GM12878 (cell line): Measurements from ENCODE around the gene DNAAF5.

Experiments used
- BACH1 ChIP-seq: fragments of 450-650 bp; IDR thresholded peaks from 2 replicates; pipeline ENCODE4 v1.6.1; 2017; ENCODE audit warnings: mild to moderate bottlenecking, borderline replicate concordance
- CREB1 ChIP-seq: IDR thresholded peaks from 2 replicates; pipeline ENCODE4 v1.6.1; 2012; ENCODE audit warnings: low read depth, mild to moderate bottlenecking, inconsistent platforms
- DPF2 ChIP-seq: fragments of 450-650 bp; IDR thresholded peaks from 2 replicates; pipeline ENCODE4 v1.6.1; 2017; ENCODE audit warnings: mild to moderate bottlenecking
- EZH2 ChIP-seq: IDR thresholded peaks from 2 replicates; pipeline ENCODE4 v1.6.1; 2012; ENCODE audit warnings: low read depth, mild to moderate bottlenecking, control low read depth, inconsistent platforms, low read length, borderline replicate concordance; ENCODE audit not compliant: control insufficient read depth
- GABPA ChIP-seq: IDR thresholded peaks from 2 replicates; pipeline ENCODE4 v1.6.1; 2014; ENCODE audit warnings: antibody characterized with exemption, low read depth, mild to moderate bottlenecking, inconsistent platforms
- HDAC6 ChIP-seq: fragments of 200-600 bp; sonication (generic); IDR thresholded peaks from one replicate; pipeline ENCODE4 v1.8.0; 2017; ENCODE audit warnings: antibody characterized with exemption; ENCODE audit not compliant: unreplicated experiment
- POLR2AphosphoS2 ChIP-seq: IDR thresholded peaks from 2 replicates; pipeline ENCODE4 v1.6.1; 2011; ENCODE audit warnings: low read depth, mild to moderate bottlenecking, low read length, improper control_type of control experiment, moderate library complexity
- SREBF2 ChIP-seq: IDR thresholded peaks from 2 replicates; pipeline ENCODE4 v1.6.1; 2012; ENCODE audit warnings: mild to moderate bottlenecking, low read length
- ZZZ3 ChIP-seq: IDR thresholded peaks from 2 replicates; pipeline ENCODE4 v1.6.1; 2011; ENCODE audit warnings: low read depth; ENCODE audit not compliant: control insufficient read depth, insufficient read length
- TF ChIP-seq, protein P1 (sequence below), 3 experiments: IDR thresholded peaks in 2 of 3; conservative IDR thresholded peaks in 1 of 3; 2 replicates each; pipeline ENCODE4 v1.5.1; 2011; ENCODE audit warnings: low read depth in 3 of 3, low read length in 3 of 3, mild to moderate bottlenecking in 3 of 3, control low read depth in 2 of 3, moderate library complexity in 2 of 3, inconsistent platforms in 1 of 3, mixed read lengths in 1 of 3; ENCODE audit not compliant: control insufficient read depth in 2 of 3, insufficient read depth in 1 of 3; ENCODE audit errors: extremely low read depth in 1 of 3
- TF ChIP-seq, protein P2 (sequence below): IDR thresholded peaks from 2 replicates; pipeline ENCODE4 v1.6.1; 2012; ENCODE audit warnings: mild to moderate bottlenecking, low read depth, low read length
- TF ChIP-seq, protein P3 (sequence below): IDR thresholded peaks from 2 replicates; pipeline ENCODE4 v1.6.1; 2011; ENCODE audit warnings: mild to moderate bottlenecking, low read depth, low read length, moderate library complexity; ENCODE audit not compliant: insufficient replicate concordance
- TF ChIP-seq, protein P4 (sequence below): fragments of 450-650 bp; IDR thresholded peaks from 2 replicates; pipeline ENCODE4 v1.6.1; 2016; ENCODE audit warnings: mild to moderate bottlenecking, moderate library complexity, borderline replicate concordance

DNA sequence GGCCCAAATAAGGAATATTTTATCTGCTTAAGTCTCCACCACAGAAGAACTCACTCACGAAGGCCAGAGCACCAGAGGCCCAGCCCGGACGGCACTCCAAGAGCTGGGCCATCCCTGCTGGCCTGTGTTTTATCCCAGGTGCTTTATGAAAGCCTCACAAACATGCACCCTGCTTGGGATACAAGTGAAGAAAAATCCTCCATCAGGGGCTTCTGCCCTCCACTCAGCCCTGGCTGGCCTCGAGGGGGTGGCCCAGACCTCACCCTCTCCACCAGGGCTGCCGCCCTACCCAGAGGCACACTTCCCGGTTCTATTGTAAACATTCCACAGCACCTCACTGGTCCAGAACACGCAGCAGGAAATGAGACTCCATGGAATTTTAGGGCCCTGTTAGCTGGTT is 19.8 kb upstream of the DNAAF5 start:
- TF ChIP-seq CREB1, result no peak
- TF ChIP-seq, protein P1, sequence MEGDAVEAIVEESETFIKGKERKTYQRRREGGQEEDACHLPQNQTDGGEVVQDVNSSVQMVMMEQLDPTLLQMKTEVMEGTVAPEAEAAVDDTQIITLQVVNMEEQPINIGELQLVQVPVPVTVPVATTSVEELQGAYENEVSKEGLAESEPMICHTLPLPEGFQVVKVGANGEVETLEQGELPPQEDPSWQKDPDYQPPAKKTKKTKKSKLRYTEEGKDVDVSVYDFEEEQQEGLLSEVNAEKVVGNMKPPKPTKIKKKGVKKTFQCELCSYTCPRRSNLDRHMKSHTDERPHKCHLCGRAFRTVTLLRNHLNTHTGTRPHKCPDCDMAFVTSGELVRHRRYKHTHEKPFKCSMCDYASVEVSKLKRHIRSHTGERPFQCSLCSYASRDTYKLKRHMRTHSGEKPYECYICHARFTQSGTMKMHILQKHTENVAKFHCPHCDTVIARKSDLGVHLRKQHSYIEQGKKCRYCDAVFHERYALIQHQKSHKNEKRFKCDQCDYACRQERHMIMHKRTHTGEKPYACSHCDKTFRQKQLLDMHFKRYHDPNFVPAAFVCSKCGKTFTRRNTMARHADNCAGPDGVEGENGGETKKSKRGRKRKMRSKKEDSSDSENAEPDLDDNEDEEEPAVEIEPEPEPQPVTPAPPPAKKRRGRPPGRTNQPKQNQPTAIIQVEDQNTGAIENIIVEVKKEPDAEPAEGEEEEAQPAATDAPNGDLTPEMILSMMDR (IDR thresholded peaks at IDR 0.05 in 2 of 3, conservative IDR thresholded peaks at IDR 0.05 in 1 of 3; ENCODE audit: control insufficient read depth in 2 of 3, extremely low read depth in 1 of 3, insufficient read depth in 1 of 3, low read depth in 3 of 3, low read length in 3 of 3), result no peak
- TF ChIP-seq POLR2AphosphoS2, result no peak
- TF ChIP-seq GABPA, result no peak
- TF ChIP-seq, protein P2, sequence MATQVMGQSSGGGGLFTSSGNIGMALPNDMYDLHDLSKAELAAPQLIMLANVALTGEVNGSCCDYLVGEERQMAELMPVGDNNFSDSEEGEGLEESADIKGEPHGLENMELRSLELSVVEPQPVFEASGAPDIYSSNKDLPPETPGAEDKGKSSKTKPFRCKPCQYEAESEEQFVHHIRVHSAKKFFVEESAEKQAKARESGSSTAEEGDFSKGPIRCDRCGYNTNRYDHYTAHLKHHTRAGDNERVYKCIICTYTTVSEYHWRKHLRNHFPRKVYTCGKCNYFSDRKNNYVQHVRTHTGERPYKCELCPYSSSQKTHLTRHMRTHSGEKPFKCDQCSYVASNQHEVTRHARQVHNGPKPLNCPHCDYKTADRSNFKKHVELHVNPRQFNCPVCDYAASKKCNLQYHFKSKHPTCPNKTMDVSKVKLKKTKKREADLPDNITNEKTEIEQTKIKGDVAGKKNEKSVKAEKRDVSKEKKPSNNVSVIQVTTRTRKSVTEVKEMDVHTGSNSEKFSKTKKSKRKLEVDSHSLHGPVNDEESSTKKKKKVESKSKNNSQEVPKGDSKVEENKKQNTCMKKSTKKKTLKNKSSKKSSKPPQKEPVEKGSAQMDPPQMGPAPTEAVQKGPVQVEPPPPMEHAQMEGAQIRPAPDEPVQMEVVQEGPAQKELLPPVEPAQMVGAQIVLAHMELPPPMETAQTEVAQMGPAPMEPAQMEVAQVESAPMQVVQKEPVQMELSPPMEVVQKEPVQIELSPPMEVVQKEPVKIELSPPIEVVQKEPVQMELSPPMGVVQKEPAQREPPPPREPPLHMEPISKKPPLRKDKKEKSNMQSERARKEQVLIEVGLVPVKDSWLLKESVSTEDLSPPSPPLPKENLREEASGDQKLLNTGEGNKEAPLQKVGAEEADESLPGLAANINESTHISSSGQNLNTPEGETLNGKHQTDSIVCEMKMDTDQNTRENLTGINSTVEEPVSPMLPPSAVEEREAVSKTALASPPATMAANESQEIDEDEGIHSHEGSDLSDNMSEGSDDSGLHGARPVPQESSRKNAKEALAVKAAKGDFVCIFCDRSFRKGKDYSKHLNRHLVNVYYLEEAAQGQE, result no peak
- TF ChIP-seq ZZZ3, result no peak
- TF ChIP-seq, protein P3, sequence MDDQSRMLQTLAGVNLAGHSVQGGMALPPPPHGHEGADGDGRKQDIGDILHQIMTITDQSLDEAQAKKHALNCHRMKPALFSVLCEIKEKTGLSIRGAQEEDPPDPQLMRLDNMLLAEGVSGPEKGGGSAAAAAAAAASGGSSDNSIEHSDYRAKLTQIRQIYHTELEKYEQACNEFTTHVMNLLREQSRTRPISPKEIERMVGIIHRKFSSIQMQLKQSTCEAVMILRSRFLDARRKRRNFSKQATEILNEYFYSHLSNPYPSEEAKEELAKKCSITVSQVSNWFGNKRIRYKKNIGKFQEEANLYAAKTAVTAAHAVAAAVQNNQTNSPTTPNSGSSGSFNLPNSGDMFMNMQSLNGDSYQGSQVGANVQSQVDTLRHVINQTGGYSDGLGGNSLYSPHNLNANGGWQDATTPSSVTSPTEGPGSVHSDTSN, result no peak
- no peak for TF ChIP-seq DPF2
- TF ChIP-seq SREBF2, result no peak
- TF ChIP-seq HDAC6, result no peak
- TF ChIP-seq, protein P4, sequence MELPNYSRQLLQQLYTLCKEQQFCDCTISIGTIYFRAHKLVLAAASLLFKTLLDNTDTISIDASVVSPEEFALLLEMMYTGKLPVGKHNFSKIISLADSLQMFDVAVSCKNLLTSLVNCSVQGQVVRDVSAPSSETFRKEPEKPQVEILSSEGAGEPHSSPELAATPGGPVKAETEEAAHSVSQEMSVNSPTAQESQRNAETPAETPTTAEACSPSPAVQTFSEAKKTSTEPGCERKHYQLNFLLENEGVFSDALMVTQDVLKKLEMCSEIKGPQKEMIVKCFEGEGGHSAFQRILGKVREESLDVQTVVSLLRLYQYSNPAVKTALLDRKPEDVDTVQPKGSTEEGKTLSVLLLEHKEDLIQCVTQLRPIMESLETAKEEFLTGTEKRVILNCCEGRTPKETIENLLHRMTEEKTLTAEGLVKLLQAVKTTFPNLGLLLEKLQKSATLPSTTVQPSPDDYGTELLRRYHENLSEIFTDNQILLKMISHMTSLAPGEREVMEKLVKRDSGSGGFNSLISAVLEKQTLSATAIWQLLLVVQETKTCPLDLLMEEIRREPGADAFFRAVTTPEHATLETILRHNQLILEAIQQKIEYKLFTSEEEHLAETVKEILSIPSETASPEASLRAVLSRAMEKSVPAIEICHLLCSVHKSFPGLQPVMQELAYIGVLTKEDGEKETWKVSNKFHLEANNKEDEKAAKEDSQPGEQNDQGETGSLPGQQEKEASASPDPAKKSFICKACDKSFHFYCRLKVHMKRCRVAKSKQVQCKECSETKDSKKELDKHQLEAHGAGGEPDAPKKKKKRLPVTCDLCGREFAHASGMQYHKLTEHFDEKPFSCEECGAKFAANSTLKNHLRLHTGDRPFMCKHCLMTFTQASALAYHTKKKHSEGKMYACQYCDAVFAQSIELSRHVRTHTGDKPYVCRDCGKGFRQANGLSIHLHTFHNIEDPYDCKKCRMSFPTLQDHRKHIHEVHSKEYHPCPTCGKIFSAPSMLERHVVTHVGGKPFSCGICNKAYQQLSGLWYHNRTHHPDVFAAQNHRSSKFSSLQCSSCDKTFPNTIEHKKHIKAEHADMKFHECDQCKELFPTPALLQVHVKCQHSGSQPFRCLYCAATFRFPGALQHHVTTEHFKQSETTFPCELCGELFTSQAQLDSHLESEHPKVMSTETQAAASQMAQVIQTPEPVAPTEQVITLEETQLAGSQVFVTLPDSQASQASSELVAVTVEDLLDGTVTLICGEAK, result no peak
- no peak for TF ChIP-seq BACH1
- no peak for TF ChIP-seq EZH2
